ENCODE results near the gene TACC3.

Gene TACC3

DNA sequence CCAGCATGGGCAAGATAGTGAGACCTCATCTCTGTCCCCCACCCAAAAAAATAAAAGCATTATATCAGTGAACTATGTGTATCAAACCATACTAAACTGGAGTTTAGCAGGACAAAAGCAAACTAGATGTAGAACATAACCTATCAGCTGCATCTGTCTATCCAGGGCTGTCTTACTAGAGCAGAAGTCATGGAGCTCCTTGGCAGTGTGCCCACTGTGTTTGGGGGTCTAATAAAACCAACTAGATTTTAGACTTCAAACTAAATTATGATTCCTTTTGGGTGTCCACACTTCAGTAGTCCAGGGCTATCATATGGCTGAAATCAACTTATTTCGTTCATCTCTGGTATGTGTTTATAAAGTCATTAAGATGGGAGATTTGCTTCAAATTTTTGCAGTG, 17.5 kb upstream of the TACC3 start:
- no peak for DNase-seq (ENCODE audit: low read depth)

DNA sequence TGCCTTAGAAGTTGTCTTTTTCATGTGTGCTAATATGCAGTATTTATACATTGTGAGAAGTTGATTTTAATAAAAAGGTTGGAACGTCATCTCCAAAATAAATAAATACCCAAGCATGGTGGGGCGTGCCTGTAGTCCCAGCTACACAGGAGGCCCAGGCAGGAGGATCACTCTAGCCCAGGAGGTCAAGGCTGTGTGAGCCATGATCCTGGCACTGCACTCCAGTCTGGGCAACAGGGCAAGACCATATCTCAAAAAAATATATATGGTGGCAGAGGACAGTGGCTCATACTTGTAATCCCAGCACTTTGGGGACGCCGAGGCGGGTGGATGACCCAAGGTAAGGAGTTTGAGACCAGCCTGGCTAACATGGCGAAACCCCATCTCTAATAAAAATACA, 15.6 kb upstream of the TACC3 start:
- no peak for DNase-seq (ENCODE audit: low read depth)

- no peak for DNase-seq (ENCODE audit: low read depth)
These were observed 15.0 kb upstream of the TACC3 start for GRCh38 chr4:1706358-1706757.

DNA sequence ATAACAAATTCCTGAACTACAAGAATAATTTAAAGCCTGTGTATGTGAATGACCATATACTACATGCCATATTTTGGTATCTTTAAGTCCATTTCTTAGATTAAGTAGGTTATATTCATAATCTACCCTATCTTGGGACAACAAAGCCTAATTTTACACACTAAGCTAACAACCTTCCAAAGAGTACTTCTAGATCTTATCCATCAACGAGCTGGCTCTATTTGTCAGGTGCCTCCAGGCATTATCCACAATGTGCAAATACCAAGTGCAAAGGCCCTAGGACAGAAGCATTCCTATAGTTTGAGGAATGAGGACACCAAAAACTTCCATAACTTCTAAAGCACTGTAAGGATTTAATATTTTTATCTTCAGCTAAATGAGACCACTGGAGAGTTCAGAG, 12.7 kb upstream of the TACC3 start:
- no peak for DNase-seq (ENCODE audit: low read depth)

DNA sequence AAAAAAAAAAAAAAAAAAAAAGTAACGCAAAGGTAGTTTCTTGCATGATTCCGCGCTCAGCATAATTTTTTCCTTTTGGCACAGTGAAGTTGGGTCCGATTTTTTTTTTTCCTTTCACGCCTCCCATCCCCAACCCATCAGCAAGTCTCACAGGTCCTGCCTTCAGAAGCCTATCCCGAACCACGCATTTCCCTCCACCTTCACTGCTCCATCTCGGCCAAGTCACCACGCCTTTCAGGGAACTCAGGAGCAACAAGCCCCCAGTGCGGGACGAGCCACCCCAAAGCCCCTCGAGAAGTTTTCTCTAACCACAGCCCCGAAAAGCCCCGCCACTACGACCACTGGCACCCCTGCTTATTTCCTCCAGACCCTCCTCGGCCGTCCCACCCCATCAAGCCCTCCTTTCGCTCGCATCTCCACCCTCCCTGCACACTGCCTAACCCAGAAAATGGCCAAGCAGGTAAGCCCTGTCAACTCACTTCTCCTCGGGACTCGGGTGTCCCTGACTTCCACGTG, 10.2 kb upstream of the TACC3 start:
- no peak for DNase-seq (ENCODE audit: low read depth)

DNA sequence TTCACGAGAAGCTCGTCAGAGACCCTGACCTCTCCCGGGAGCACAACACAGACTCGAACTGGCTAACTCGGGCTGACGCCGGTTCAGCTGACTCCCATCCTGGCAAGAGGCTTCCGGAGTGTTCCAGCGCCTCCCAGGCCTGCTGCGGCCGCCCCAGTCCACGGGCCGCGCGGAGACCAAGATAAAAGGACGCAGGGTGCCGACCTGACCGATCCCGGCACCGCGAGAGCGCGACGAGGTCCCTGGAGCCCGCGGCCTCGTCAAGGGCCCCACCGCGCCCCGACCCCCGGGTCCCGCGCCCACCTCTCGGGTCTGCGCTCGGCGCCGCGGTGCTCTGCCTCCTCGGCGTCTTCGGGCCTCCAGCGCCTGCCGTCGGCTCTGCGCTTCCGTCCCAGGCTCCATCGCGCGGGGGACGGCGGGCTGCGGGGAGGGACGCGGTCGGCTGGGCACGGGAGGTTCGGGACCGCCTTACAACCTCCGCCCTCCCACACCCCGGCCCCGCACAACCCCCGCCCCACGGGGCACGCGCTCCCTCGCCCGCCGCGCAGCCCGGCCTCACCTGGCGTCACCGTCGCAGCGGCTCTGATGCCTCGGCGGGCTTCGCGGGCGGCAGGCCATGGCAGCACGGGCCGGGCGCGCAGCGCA, 9.6 kb upstream of the TACC3 start:
- no peak for DNase-seq (ENCODE audit: low read depth)

DNA sequence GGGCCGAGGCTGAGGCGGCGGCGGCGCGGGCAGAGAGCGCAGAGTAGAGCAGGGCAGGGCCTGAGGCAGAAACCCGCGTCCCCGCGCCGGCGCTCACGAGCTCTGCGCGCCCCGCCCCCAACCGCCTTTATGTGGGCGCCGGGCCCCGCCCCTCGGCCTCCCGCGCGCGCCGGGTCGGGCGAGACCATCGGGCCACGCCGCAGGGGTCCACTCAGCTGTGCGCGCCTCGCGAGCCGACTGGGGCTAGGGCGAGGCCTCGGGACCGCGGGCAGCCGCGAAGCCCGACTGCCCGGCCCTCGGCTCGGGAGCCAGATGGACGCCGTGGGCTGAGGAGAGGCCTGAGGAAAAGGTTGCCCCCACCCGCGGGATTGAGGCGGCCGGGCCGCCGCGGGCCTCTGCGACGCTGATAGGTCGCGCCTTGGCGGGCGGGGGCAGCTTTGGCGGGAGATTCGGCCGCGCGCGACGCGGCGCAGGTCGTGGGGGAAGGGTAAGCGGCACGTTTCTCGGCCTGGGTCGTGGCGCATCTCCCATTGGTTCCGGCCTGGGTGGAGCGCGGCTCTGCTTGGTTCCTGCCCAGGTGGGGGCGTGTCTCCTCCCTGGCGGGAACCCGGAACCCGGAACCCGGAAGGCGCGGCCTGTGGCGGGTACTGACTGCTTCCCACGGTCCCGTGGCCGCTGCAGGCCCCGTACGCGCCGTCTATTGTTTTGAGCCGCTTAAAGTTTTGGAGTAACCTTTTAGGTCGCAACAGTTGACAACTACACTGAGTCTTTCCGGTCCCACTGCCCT, 8.9 kb upstream of the TACC3 start, which contains the start of gene SLBP:
TSS of gene SLBP (minus strand) at position 104 of the 787 bp plus-strand sequence. CDS start 131 bp downstream, outside the sequence.
- peak; percentile 79 for DNase-seq (ENCODE audit: low read depth)

GRCh38 chr4:1713003-1713851, 8.1 kb upstream of the TACC3 start:
- DNase-seq (ENCODE audit: low read depth) = no peak

- no peak for DNase-seq (ENCODE audit: low read depth)
These were observed 6.9 kb upstream of the TACC3 start for GRCh38 chr4:1714303-1715001.

- no peak for DNase-seq (ENCODE audit: low read depth)
These were observed 6.1 kb upstream of the TACC3 start for GRCh38 chr4:1715002-1715758.

DNA sequence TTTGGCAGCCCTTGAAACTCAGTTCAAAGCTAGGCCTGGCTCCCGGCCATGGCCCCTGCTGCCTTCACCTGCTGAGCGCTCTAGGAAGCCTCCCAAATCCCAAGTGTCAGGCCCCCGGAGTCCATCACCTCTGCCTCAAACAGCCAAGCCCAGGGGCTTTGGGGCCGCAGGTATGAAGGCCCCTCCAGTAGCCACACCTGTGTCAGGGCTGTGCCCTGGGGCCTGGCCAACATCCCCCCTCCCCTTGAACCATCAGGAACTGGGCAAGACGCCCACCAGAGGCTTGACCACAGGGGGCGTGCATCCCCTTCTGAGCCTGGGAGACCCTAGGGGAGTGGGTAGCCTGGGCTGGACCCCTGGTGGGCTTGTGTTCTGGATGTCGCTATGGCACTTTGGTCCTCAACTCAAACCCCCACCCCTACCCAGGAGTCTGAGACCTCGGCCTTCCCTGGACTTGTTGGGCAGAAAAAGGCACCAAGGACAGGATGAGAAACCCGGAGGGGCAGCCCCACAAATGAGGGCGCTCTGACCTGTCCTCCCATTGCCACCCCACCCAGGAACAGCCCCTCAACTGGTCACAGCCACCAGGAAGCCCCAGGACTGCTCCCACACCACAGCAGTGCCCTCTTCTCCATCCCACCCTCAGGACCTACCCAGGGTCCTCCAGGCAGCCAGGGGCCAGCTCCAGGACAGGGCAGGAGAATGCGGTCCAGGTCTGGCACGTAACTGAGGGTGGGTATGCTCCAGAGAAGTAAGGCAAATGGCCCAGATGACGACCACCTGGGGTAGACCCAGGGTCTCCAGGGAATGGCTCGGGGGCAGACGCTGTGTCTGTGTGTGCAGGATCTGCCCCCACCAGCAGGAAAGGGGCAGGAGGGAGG, 5.0 kb upstream of the TACC3 start:
- DNase-seq (ENCODE audit: low read depth) = no peak

- no peak for DNase-seq (ENCODE audit: low read depth)
These were observed 3.9 kb upstream of the TACC3 start for GRCh38 chr4:1717129-1718094.

- no peak for DNase-seq (ENCODE audit: low read depth)
These were observed 3.0 kb upstream of the TACC3 start for GRCh38 chr4:1718095-1718850.

- no peak for DNase-seq (ENCODE audit: low read depth)
These were observed 948 bp upstream of the TACC3 start for GRCh38 chr4:1720163-1720983.

DNA sequence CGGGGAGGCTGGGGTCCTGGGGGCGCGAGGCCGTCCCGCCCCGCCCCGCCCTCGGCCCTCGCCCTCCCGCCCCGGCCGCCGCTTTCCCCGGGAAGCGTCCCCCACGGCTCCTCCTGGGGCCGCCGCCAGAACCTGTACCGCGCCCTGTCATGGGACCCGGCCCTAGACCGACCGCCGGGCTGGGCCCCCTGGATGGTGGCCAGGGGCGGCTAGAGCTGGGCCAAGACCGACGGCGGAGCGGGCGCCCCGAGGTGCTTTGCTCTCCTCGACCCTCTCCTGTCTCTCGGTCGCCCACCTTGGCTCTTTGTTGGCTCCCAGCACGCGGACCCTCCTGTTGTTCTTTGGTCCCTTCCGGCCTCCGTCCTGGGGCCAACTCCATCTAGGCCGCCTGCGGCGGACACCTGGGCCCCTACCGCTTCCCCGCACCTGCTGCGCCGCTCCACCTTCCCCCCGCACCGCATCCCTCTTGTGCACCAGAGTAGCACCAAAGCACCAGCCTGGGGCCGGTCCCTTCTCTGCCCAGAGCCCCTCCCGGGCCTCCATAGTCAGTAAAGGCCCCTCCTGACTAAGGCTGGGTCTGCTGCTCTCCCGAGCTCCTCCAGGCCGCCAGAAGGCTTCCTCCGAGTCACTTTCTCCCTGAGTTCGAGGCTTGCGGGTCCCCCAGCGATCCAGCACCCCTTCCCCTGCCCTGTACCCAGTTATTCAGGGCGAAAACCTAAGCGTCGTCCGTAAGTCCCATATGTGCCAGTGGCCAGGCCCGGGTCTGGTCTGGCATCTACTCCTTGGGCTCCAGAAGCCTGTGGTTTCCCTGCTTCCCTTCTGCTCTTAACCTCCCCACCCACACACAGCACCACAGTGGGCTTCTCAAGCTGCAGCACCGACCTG, 587 bp downstream of the TACC3 start:
- no peak for DNase-seq (ENCODE audit: low read depth)

DNA sequence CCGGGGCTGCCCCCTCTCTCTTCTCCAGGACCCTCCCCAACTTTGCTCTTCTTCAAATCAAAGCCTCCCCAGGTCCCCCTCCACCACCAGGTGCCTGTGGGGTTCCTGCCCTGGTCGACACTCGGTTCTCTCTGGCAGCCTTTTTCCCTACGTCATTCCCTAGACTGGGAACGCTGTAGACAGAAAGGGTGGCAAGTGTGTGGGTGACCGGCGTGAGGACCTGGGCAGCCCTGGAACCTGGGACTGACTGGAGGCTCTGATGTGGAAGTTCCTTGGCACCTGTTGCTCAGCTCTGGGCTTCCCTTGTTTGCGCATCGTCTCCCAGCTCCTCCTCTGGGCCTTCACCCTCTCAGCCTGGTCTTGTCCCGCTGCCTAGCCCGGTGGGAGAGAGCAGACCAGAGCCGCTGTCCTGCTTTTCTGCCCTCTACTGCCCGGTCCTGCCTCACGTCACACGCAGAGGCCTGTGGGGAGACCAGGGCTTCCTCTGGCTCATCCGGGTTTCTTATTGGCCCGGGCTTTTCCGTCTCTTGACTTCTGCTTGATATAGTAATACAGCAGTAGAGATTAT, 1.3 kb downstream of the TACC3 start:
- no peak for DNase-seq (ENCODE audit: low read depth)
